Sigmoid colon (tissue), 7 donors: Measurements from ENCODE around the gene CAPN2. TPM values are rescaled to one million over a fixed set of nuclear protein-coding genes. Genes with fewer than 3 reads are reported as not detected.

ENCODE experiments used
- DNase-seq: peaks from one replicate; pipeline ENCODE4 v3.0.0-alpha.2; 2019
- H3K27ac ChIP-seq, 4 donors: fragments of 200-600 bp; sonication (generic); one replicate each; pipeline ENCODE4 v1.5.1; 2016 to 2019; ENCODE audit warnings: mild to moderate bottlenecking in 1 of 4
- H3K27me3 ChIP-seq, 3 donors: fragments of 200-600 bp; sonication (generic); one replicate each; pipeline ENCODE4 v1.5.1; 2019; ENCODE audit warnings: mild to moderate bottlenecking in 1 of 3
- H3K36me3 ChIP-seq, 4 donors: fragments of 200-600 bp; sonication (generic); one replicate each; pipeline ENCODE4 v1.5.1; 2016 to 2019
- H3K4me1 ChIP-seq, 4 donors: fragments of 200-600 bp; sonication (generic); one replicate each; pipeline ENCODE4 v1.5.1; 2017 to 2019
- H3K4me3 ChIP-seq, 4 donors: fragments of 200-600 bp; sonication (generic); one replicate each; pipeline ENCODE4 v1.5.1; 2017 to 2019; ENCODE audit warnings: mild to moderate bottlenecking in 2 of 4, moderate library complexity in 1 of 4
- H3K9me3 ChIP-seq, 4 donors: fragments of 200-600 bp in 3 of 4; sonication (generic) in 3 of 4; one replicate each; pipeline versions ENCODE4 v1.5.1 to v1.6.1; 2013 to 2019
- EP300 ChIP-seq, 4 donors: sonication (generic); formaldehyde crosslinking; IDR thresholded peaks; one replicate each; pipeline ENCODE4 v1.6.1; 2017; ENCODE audit warnings: antibody characterized with exemption in 4 of 4
- POLR2A ChIP-seq, 2 donors: fragments of 450-650 bp; IDR thresholded peaks; one replicate each; pipeline ENCODE4 v1.6.1; 2016; ENCODE audit warnings: antibody characterized with exemption in 2 of 2, mild to moderate bottlenecking in 2 of 2, moderate library complexity in 2 of 2
- POLR2AphosphoS5 ChIP-seq, 4 donors: sonication (generic); formaldehyde crosslinking; IDR thresholded peaks; one replicate each; pipeline ENCODE4 v1.6.1; 2017; ENCODE audit warnings: antibody characterized with exemption in 4 of 4
- WGBS, 2 donors: extraction: QIAGEN DNeasy Blood & Tissue Kit; methylation state at CpG; one replicate each; pipeline ENCODE4 v1.1.7; 2013; 5-methylcytosine and 5-hydroxymethylcytosine counted together
- intact Hi-C: fragments of 100-400 bp; cut with DNase I; formaldehyde crosslinking; loops from one replicate; pipeline ENCODE4 v1.15.1; 2023
- polyA plus RNA-seq, 3 donors: library from polyadenylated mRNA; stranded (reverse); fragments of 200-250 nt; gene quantifications; one replicate each; pipeline ENCODE4 v1.2.3, GENCODE V29; 2013
- total RNA-seq, 4 donors: library from RNA; depleted of rRNA; stranded (reverse); fragments of >200 nt; gene quantifications; one replicate each; pipeline ENCODE4 v1.1.0, GENCODE V29; 2016
- TF ChIP-seq, protein P1 (sequence below), 4 experiments: fragments of 450-650 bp in 3 of 4; fragments of 200-600 bp in 1 of 4; IDR thresholded peaks; one replicate each; pipeline ENCODE4 v1.5.1; 2016 to 2019; ENCODE audit warnings: antibody characterized with exemption in 4 of 4, mild to moderate bottlenecking in 3 of 4, moderate library complexity in 2 of 4
- donor health status: healthy with polysubstance abuse.
- donor health status: Bipolar disorder and iron deficiency.
- donor health status: healthy.

The CAPN2 gene
- total and polyA plus RNA-seq, 7 donors, result 67.3 to 266 (median 135) TPM

DNA sequence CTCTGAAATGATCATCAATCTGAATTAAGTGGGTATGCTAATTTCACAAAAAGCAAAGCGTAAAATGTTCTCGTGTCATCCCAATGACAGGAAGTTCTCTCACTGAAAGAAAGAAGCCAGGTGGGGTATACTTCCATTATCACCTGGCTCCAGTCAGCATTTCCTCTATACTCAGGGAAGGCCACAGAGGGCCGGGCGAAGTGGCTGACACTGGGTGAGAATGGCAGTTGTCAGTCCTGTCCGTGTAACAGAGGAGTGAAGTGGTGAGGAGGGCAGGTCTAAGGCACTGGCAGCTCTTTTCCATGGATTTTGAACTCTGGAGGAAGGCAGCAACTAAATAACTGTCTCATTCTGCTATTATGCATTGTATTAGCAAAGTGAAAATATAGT is 60.4 kb downstream of the CAPN2 start:
- Histone ChIP-seq H3K27me3 (no peaks in the 10 kb centered on the region), H3K27ac (peak overlapping the region in 2 of 4 donors; percentile 64 to 70), H3K9me3 (no peaks in the 10 kb centered on the region), H3K36me3 (peaks cover 8 to 79% (median 39%) of the 10 kb centered on the region in 4 donors), H3K4me3 (no peak overlapping the region), H3K4me1 (peaks cover 0 to 23% (median 19%) of the 10 kb centered on the region in 4 donors)
- intact Hi-C loops, result no loop called here
- DNase-seq, result peak; percentile 30
- 92% methylated on average over 5 of the region's 5 CpGs for WGBS, 2 donors
- TF ChIP-seq EP300 (IDR thresholded peaks at IDR 0.05) (no peak), POLR2A (IDR thresholded peaks at IDR 0.05) (no peak), POLR2AphosphoS5 (IDR thresholded peaks at IDR 0.05) (no peak)
- TF ChIP-seq, protein P1, sequence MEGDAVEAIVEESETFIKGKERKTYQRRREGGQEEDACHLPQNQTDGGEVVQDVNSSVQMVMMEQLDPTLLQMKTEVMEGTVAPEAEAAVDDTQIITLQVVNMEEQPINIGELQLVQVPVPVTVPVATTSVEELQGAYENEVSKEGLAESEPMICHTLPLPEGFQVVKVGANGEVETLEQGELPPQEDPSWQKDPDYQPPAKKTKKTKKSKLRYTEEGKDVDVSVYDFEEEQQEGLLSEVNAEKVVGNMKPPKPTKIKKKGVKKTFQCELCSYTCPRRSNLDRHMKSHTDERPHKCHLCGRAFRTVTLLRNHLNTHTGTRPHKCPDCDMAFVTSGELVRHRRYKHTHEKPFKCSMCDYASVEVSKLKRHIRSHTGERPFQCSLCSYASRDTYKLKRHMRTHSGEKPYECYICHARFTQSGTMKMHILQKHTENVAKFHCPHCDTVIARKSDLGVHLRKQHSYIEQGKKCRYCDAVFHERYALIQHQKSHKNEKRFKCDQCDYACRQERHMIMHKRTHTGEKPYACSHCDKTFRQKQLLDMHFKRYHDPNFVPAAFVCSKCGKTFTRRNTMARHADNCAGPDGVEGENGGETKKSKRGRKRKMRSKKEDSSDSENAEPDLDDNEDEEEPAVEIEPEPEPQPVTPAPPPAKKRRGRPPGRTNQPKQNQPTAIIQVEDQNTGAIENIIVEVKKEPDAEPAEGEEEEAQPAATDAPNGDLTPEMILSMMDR (IDR thresholded peaks at IDR 0.05), result no peak

DNA sequence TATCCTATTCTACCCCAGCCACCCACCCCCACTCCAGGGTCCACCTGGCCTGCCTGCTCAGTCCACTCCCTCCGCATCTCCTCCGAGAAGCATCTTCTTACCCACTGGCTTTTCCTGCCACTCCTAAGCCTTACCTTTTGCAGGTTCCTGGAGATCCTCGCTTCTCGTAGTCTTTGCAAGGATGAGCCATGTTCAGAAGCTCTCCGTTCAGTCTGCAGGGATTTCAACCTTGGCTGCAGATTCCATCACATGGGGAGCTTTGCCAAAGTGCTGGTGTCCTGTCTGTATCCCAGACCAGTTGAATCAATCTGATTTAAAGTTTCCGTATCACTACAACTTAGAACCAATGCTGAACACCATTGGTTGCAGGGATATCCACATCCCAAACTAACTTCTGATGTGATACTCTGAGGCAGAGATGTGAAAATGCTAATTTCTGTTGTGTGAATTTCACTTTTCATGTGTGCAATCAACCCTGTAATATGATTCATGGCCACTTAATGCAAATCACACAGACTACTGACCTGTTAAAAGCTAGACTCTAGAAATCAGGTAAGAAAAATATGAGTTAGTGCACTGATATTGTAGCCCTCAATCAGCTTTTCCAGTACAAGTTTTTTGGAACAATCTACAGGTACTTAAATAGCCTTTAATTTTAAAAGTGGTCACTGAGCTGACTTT is 61.9 kb downstream of the CAPN2 start:
- Histone ChIP-seq H3K27me3 (no peaks in the 10 kb centered on the region), H3K36me3 (peaks cover 8 to 89% (median 39%) of the 10 kb centered on the region in 4 donors), H3K4me3 (no peak overlapping the region), H3K27ac (peak overlapping the region in 1 of 4 donors; percentile 61), H3K9me3 (no peaks in the 10 kb centered on the region), H3K4me1 (peaks cover 0 to 23% (median 19%) of the 10 kb centered on the region in 4 donors)
- DNase-seq, result peak; percentile 56
- intact Hi-C loops, result no loop called here
- WGBS, 2 donors, result 95 to 97% methylated on average over 6 of the region's 6 CpGs
- TF ChIP-seq POLR2A (IDR thresholded peaks at IDR 0.05), result no peak
- TF ChIP-seq, protein P1 (IDR thresholded peaks at IDR 0.05), result no peak
- no peak for TF ChIP-seq EP300 (IDR thresholded peaks at IDR 0.05)
- no peak for TF ChIP-seq POLR2AphosphoS5 (IDR thresholded peaks at IDR 0.05)

- 71 to 73% methylated on average over 4 of the region's 4 CpGs for WGBS, 2 donors
- no peaks in the 10 kb centered on the region for H3K27me3 ChIP-seq
- no peak overlapping the region for H3K4me3 ChIP-seq
- peaks cover 0 to 23% (median 19%) of the 10 kb centered on the region in 4 donors for H3K4me1 ChIP-seq
- intact Hi-C loops, result no loop called here
- H3K27ac ChIP-seq, result peak overlapping the region in 1 of 4 donors; percentile 61
- TF ChIP-seq, protein P1 (IDR thresholded peaks at IDR 0.05), result no peak
- no peak for TF ChIP-seq POLR2A (IDR thresholded peaks at IDR 0.05)
- TF ChIP-seq POLR2AphosphoS5 (IDR thresholded peaks at IDR 0.05), result no peak
- TF ChIP-seq EP300 (IDR thresholded peaks at IDR 0.05), result no peak
- H3K36me3 ChIP-seq, result peaks cover 3 to 89% (median 33%) of the 10 kb centered on the region in 4 donors
- peak; percentile 40 for DNase-seq
- no peaks in the 10 kb centered on the region for H3K9me3 ChIP-seq
Observed at GRCh38 chr1:223775054-223775453, 62.7 kb downstream of the CAPN2 start.

GRCh38 chr1:223775711-223776074 is 63.4 kb downstream of the CAPN2 start:
- H3K4me1 ChIP-seq, result peaks cover 0 to 22% (median 19%) of the 10 kb centered on the region in 4 donors
- no peak for DNase-seq
- TF ChIP-seq, protein P1 (IDR thresholded peaks at IDR 0.05), result no peak
- TF ChIP-seq EP300 (IDR thresholded peaks at IDR 0.05), result no peak
- no peaks in the 10 kb centered on the region for H3K9me3 ChIP-seq
- intact Hi-C loops, result no loop called here
- peak overlapping the region in 1 of 4 donors; percentile 61 for H3K27ac ChIP-seq
- H3K27me3 ChIP-seq, result no peaks in the 10 kb centered on the region
- H3K36me3 ChIP-seq, result peaks cover 0 to 89% (median 29%) of the 10 kb centered on the region in 4 donors
- 22 to 59% methylated on average over 1 of the region's 1 CpG for WGBS, 2 donors
- no peak overlapping the region for H3K4me3 ChIP-seq
